Lower leg skin (tissue), 4 donors: Measurements from ENCODE around the gene PPL. TPM values are rescaled to one million over a fixed set of nuclear protein-coding genes. Genes with fewer than 3 reads are reported as not detected.

Experiments
- DNase-seq, 2 donors: peaks; one replicate each; pipeline ENCODE4 v3.0.0-alpha.2; 2019; ENCODE audit warnings: low spot score in 2 of 2
- H3K4me3 ChIP-seq: fragments of 200-600 bp; sonication (generic); 2 replicates; pipeline ENCODE4 v1.5.1; 2017; ENCODE audit warnings: mild to moderate bottlenecking, low read depth; ENCODE audit not compliant: poor library complexity, severe bottlenecking
- POLR2A ChIP-seq, 2 donors: fragments of 450-650 bp; IDR thresholded peaks; one replicate each; pipeline ENCODE4 v1.6.1; 2016 to 2017; ENCODE audit warnings: antibody characterized with exemption in 2 of 2, mild to moderate bottlenecking in 1 of 2, moderate library complexity in 1 of 2
- WGBS, 2 donors: methylation state at CpG; one replicate each; pipeline ENCODE4 v1.1.5; 2018; 5-methylcytosine and 5-hydroxymethylcytosine counted together
- intact Hi-C: fragments of 100-400 bp; cut with DNase I; formaldehyde crosslinking; loops from one replicate; pipeline ENCODE4 v1.15.0; 2023; ENCODE audit warnings: low total_unique reads
- total RNA-seq, 4 donors: library from RNA; depleted of rRNA; stranded (reverse); fragments of >200 nt; gene quantifications; one replicate each; pipeline ENCODE4 v1.1.0, GENCODE V29; 2016
- TF ChIP-seq, protein P1 (sequence below), 3 donors: fragments of 450-650 bp; IDR thresholded peaks; one replicate each; pipeline ENCODE4 v1.5.1; 2016; ENCODE audit warnings: antibody characterized with exemption in 3 of 3, mild to moderate bottlenecking in 3 of 3, moderate library complexity in 2 of 3

PPL gene
- total RNA-seq, 4 donors from 2014 or later, result 445 to 545 (median 495) TPM

DNA sequence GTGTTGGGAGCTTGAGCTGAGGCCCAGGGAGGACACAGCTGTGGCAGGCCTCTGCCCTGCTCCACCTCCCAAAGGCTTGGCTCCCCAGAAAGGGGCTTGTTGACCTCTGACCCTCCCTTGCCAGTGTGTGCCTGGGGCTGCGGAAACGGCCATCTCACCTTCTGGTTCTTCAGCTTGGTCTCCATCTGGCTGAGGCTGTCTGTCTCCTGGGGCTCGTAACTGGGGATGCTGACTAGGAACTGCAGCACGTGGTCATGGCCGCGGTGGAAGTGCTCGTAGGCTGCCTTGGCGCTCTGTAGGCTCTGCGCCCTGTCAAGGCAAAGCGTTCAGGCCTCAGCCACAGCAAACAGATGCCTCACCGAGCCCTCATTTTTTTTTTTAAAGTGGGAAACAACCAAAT, 46.9 kb downstream of the PPL start:
- intact Hi-C loops, result no loop called here
- TF ChIP-seq POLR2A (IDR thresholded peaks at IDR 0.05), result no peak
- TF ChIP-seq, protein P1, sequence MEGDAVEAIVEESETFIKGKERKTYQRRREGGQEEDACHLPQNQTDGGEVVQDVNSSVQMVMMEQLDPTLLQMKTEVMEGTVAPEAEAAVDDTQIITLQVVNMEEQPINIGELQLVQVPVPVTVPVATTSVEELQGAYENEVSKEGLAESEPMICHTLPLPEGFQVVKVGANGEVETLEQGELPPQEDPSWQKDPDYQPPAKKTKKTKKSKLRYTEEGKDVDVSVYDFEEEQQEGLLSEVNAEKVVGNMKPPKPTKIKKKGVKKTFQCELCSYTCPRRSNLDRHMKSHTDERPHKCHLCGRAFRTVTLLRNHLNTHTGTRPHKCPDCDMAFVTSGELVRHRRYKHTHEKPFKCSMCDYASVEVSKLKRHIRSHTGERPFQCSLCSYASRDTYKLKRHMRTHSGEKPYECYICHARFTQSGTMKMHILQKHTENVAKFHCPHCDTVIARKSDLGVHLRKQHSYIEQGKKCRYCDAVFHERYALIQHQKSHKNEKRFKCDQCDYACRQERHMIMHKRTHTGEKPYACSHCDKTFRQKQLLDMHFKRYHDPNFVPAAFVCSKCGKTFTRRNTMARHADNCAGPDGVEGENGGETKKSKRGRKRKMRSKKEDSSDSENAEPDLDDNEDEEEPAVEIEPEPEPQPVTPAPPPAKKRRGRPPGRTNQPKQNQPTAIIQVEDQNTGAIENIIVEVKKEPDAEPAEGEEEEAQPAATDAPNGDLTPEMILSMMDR (IDR thresholded peaks at IDR 0.05), result no peak
- no peak for DNase-seq
- H3K4me3 ChIP-seq, result no peak overlapping the region
- 76 to 91% methylated on average over 11 of the region's 11 CpGs for WGBS, 2 donors

DNA sequence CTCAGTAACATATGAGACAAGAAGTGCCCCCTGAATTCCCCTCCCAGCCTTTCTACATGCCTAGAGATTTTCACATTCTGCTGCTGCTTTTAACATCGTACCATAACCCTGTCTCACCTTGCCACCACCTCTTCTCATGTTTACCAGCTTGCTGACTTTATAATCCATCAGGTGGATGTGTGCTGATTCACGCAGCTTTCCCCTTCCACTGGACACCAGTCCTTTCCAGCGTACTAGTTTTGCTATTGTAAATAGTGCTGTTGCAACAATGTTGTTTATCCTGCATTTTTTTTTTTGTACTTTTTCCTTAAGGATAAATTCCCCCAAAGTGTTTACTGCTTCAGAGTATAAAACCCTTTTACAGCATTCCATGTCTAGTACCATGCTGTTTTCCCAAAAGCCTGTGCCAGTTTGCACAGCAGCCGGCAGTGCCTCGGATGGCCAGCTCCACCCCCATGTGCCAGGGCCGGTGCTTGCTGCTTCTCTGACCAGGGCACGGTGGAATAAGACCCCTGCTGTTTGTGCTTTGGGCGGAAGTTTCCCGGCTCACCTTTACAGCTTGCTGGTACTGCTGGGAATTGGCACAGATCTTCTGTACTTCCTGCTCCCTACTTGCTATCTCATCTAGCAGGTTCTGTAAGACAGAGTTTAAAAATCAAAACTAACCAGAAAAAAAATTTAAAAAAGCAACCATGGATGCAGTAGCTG, 48.4 kb downstream of the PPL start:
- intact Hi-C loops, result no loop called here
- H3K4me3 ChIP-seq, result no peak overlapping the region
- no peak for DNase-seq
- TF ChIP-seq, protein P1 (IDR thresholded peaks at IDR 0.05), result no peak
- no peak for TF ChIP-seq POLR2A (IDR thresholded peaks at IDR 0.05)
- 83 to 88% methylated on average over 9 of the region's 9 CpGs for WGBS, 2 donors

DNA sequence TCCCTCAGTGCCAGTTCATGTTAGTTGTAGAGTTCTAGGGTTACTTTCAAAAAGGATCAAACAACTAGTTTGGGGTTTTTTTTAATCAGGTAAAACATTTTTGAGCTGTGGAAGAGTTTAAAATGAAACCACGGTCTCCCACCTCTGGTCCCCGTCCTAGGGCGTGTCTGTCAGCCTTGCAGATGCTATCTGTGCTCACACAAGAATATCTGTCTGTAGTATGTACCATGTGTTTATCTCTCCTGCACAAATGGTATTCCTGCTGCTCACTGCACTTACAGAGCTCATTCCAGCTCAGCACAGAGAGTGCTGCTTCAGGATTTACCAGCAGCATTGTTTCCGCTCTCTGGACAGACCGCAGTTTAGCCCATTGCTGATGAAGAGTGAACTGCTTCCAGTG, 50.8 kb downstream of the PPL start:
- 94 to 98% methylated on average over 5 of the region's 5 CpGs for WGBS, 2 donors
- TF ChIP-seq, protein P1 (IDR thresholded peaks at IDR 0.05), result no peak
- TF ChIP-seq POLR2A (IDR thresholded peaks at IDR 0.05), result no peak
- H3K4me3 ChIP-seq, result no peak overlapping the region
- intact Hi-C loops, result no loop called here
- no peak for DNase-seq

DNA sequence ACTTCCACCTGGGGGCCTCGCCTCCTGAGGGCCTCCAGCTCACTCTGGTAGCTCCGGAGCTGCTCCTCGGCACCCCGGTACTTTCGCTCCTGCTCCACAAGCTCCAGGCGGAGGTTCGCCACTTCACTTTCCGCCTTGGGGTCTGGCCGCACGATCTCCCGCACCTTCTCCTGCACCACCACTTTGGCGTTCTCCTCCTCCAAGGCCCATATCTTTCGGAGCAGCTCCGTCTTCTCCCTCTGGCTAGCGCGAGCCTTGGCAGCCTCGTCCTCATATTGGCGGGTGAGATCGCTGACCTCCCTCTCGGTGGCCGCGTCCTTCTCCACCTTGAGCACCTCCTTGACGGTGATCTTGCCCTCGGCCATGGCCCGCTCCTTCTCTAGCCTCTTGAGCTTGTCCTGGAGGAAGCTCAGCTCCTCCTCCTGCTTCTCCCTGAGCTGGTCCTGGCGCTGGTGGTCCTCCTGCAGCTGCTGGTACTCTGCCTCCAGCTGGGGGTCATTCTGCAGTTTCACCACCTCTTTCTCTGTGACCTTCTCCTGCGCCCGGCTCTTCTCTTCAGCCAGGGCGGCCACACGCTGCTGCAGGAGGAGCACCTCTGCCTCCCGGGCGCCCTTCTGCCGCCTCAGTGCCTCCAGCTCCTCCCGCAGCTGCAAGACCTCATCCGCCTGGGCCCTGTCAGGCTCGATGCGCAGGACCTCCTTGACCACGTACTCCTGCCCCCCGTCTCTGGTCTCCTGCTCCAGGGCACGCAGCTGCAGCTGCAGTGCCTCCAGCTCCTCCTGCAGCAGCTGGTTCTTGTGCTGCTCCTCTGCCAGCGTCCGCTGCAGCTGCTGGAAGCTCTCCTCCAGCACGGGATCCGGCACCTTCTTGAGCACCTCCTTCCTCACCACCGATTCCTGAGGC, 51.7 kb downstream of the PPL start:
- H3K4me3 ChIP-seq, result no peak overlapping the region
- intact Hi-C loops, result no loop called here
- 94 to 97% methylated on average over 45 of the region's 45 CpGs for WGBS, 2 donors
- DNase-seq, result no peak
- TF ChIP-seq, protein P1 (IDR thresholded peaks at IDR 0.05), result no peak
- TF ChIP-seq POLR2A (IDR thresholded peaks at IDR 0.05), result no peak

DNA sequence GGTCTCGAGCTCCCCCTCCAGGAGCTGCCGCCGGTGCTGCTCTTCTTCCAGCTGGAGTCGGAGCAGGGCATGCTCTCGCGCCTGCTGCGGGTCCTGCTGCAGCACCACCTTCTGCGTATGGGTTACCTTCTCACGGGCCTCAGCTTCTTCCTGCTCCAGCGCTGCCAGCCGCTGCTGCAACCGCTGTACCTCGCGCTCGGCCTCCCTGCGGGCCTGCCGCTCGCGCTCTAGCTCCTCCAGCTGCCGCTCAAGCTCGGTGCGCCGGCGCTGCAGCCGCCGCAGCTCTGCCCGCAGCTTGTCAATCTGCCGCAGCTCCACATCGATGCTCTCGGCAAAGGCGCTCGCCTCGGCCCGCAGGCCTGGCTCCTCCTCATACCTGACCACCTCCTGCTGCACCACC, 52.7 kb downstream of the PPL start:
- TF ChIP-seq, protein P1 (IDR thresholded peaks at IDR 0.05), result no peak
- no peak for TF ChIP-seq POLR2A (IDR thresholded peaks at IDR 0.05)
- 96 to 97% methylated on average over 34 of the region's 34 CpGs for WGBS, 2 donors

More for the DNA sequence above, 52.7 kb downstream of the PPL start:
- H3K4me3 ChIP-seq, result no peak overlapping the region
- DNase-seq, result no peak
- intact Hi-C loops, result no loop called here
